RWPE1 (cell line): ENCODE measurements around the gene DDX60.
"Not testable (repeated sequence)": the region's sequence is repeated elsewhere in the genome, so short reads cannot be mapped to it uniquely, and the experiment has no call there.

ENCODE experiments used
- CTCF ChIA-PET: fragments of 350-600 bp; sonication (Branson Sonifier 250); formaldehyde crosslinking; extraction: SDS; loops from one replicate; lab custom pipeline; 2021; lab: Yijun Ruan, JAX
- POLR2A ChIA-PET: fragments of 400-600 bp; formaldehyde crosslinking; extraction: SDS; loops from one replicate; lab custom pipeline; 2020; ENCODE audit warnings: antibody characterized with exemption; ENCODE audit not compliant: low non-redundant PET; lab: Yijun Ruan, JAX
- DNase-seq: peaks from one replicate; pipeline ENCODE4 v3.0.0; 2012; ENCODE audit warnings: low spot score
- H3K27ac ChIP-seq: fragments of 450-650 bp; 2 replicates; pipeline ENCODE4 v1.5.1; 2017
- CTCF ChIP-seq: fragments of 450-650 bp; conservative IDR thresholded peaks from 2 replicates; pipeline ENCODE4 v1.5.1; 2017; ENCODE audit warnings: low read depth, mild to moderate bottlenecking

Gene DDX60

GRCh38 chr4:168304744-168305459 lies 13.7 kb downstream of the DDX60 start:
- no peak for TF ChIP-seq CTCF
- peak; percentile 72 for DNase-seq
- ChIA-PET POLR2A (interaction anchor here (0.6 kb wide), 2 partner anchors 13 to 87 kb away, joined by 3 to 5 read pairs; no protein-coding TSS in a partner anchor), CTCF (no interaction called here)
- H3K27ac ChIP-seq: no peak overlapping the region

- POLR2A ChIA-PET, CTCF ChIA-PET, DNase-seq, H3K27ac ChIP-seq: not testable (repeated sequence)
These were observed 15.1 kb downstream of the DDX60 start for GRCh38 chr4:168303430-168303829.

- DNase-seq: no peak
- TF ChIP-seq CTCF: no peak
- CTCF ChIA-PET: no interaction called here
- POLR2A ChIA-PET: no interaction called here
- H3K27ac ChIP-seq: no peak overlapping the region
These were observed 25.1 kb downstream of the DDX60 start for GRCh38 chr4:168293386-168293975.

GRCh38 chr4:168291242-168291641 lies 27.3 kb downstream of the DDX60 start:
- ChIA-PET POLR2A (interaction anchor here (0.6 kb wide), 1 partner anchor 14 kb away, joined by 5 read pairs; no protein-coding TSS in a partner anchor), CTCF (no interaction called here)
- no peak overlapping the region for H3K27ac ChIP-seq
- TF ChIP-seq CTCF: no peak
- DNase-seq: no peak

GRCh38 chr4:168285850-168286249 lies 32.7 kb downstream of the DDX60 start:
- DNase-seq, POLR2A ChIA-PET, CTCF ChIA-PET, H3K27ac ChIP-seq: not testable (repeated sequence)

- no peak for TF ChIP-seq CTCF
- no peak for DNase-seq
- CTCF ChIA-PET: no interaction called here
- POLR2A ChIA-PET: no interaction called here
- no peak overlapping the region for H3K27ac ChIP-seq
These were observed 39.0 kb downstream of the DDX60 start for GRCh38 chr4:168279556-168279955.

- POLR2A ChIA-PET: no interaction called here
- no peak for DNase-seq
- no peak overlapping the region for H3K27ac ChIP-seq
- CTCF ChIA-PET: interaction anchor here (0.6 kb wide), 1 partner anchor 734 kb away, joined by 4 read pairs; no protein-coding TSS in a partner anchor
- no peak for TF ChIP-seq CTCF
These were observed 42.7 kb downstream of the DDX60 start for GRCh38 chr4:168275836-168276235.
